NCI-H2107 treated with DMSO at 0.1 percent for 48 hours (cell line): ENCODE data around the gene RAD50.
"Not testable (repeated sequence)": the region's sequence is repeated elsewhere in the genome, so short reads cannot be mapped to it uniquely, and the experiment has no call there.

Experiments used
- DNase-seq: peaks from one replicate; lab custom pipeline; 2025; ENCODE audit not compliant: unreplicated experiment; lab: John Stamatoyannopoulos, UW

Gene RAD50

GRCh38 chr5:132556763-132557477, at the start of gene RAD50:
TSS of gene RAD50 (plus strand) at chr5:132556977. CDS start at chr5:132557325, 348 bp downstream.
- peak; percentile 63 for DNase-seq

- no peak for DNase-seq
These were observed 46.7 kb upstream of the RAD50 start for GRCh38 chr5:132510076-132510475.

GRCh38 chr5:132513618-132514336, 43.0 kb upstream of the RAD50 start:
- not testable (repeated sequence) for DNase-seq

GRCh38 chr5:132522067-132522466, 34.7 kb upstream of the RAD50 start:
- not testable (repeated sequence) for DNase-seq

GRCh38 chr5:132524877-132525276, 31.9 kb upstream of the RAD50 start:
- DNase-seq, result not testable (repeated sequence)

- DNase-seq, result no peak
These were observed 31.5 kb upstream of the RAD50 start for GRCh38 chr5:132525299-132525724.

- peak; percentile 28 for DNase-seq
These were observed 30.3 kb upstream of the RAD50 start for GRCh38 chr5:132526290-132526973.

GRCh38 chr5:132526974-132527564, 29.7 kb upstream of the RAD50 start:
- no peak for DNase-seq

- no peak for DNase-seq
These were observed 28.8 kb upstream of the RAD50 start for GRCh38 chr5:132528021-132528420.

GRCh38 chr5:132528866-132529634, 27.7 kb upstream of the RAD50 start:
- no peak for DNase-seq

- no peak for DNase-seq
These were observed 25.8 kb upstream of the RAD50 start for GRCh38 chr5:132530946-132531345.

- DNase-seq, result no peak
These were observed 17.1 kb upstream of the RAD50 start for GRCh38 chr5:132539716-132540115.

- DNase-seq, result no peak
These were observed 16.6 kb upstream of the RAD50 start for GRCh38 chr5:132540149-132540548.

- DNase-seq, result no peak
These were observed 16.0 kb upstream of the RAD50 start for GRCh38 chr5:132540764-132541163.

GRCh38 chr5:132543472-132544201, 13.1 kb upstream of the RAD50 start, which contains the start of gene IL5:
TSS of gene IL5 (minus strand) at chr5:132543522. CDS start at chr5:132543478, 44 bp downstream.
- no peak for DNase-seq

GRCh38 chr5:132546108-132546507, 10.7 kb upstream of the RAD50 start:
- DNase-seq, result no peak

- DNase-seq, result no peak
These were observed 9.5 kb upstream of the RAD50 start for GRCh38 chr5:132547269-132547668.

- DNase-seq, result not testable (repeated sequence)
These were observed 7.9 kb upstream of the RAD50 start for GRCh38 chr5:132548834-132549233.

- no peak for DNase-seq
These were observed 7.2 kb upstream of the RAD50 start for GRCh38 chr5:132549576-132549975.
